ENCODE data around the gene DTX3.

DNA sequence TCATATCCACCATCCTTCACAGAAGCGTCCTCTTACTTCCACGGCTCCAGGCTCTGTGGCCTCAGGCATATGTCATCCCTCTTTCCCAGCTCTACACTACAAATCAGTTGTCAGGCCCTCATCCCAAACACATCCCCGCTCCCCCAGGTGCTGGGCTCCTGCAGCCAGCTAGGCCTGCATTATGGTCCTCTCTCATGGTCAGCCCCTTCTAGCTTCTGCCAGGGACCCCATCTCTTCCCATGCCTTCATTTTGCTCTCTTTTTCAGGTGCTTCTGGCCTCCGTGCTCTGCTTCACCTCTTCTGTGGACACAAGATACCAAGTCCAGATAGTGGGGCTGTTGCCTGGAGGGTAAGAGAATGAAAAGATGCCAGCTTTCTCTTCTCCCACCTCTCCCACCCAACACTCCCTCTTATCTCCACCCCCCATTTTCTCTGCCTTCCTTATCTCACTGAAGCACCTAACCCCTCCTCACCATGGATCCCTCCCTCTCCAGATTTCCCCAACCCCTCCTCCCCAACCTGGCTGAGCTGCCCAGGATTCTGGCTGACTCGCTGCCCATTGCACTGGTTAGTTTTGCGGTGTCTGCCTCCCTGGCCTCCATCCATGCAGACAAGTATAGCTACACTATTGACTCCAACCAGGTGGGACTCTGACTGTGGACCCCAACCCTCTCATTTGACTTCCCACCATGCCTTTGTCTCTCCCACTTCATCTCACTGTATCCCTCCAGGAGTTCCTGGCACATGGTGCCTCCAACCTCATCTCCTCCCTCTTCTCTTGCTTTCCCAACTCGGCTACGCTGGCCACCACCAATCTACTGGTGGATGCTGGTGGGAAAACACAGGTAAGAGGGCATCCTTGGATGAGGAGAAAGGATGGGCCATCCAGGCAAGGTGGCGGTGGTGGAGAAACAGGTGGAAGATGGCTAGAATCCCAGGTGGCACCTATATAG, 17.9 kb downstream of the DTX3 start:
- TF ChIP-seq, protein P1, sequence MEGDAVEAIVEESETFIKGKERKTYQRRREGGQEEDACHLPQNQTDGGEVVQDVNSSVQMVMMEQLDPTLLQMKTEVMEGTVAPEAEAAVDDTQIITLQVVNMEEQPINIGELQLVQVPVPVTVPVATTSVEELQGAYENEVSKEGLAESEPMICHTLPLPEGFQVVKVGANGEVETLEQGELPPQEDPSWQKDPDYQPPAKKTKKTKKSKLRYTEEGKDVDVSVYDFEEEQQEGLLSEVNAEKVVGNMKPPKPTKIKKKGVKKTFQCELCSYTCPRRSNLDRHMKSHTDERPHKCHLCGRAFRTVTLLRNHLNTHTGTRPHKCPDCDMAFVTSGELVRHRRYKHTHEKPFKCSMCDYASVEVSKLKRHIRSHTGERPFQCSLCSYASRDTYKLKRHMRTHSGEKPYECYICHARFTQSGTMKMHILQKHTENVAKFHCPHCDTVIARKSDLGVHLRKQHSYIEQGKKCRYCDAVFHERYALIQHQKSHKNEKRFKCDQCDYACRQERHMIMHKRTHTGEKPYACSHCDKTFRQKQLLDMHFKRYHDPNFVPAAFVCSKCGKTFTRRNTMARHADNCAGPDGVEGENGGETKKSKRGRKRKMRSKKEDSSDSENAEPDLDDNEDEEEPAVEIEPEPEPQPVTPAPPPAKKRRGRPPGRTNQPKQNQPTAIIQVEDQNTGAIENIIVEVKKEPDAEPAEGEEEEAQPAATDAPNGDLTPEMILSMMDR (IDR thresholded peaks at IDR 0.05), result no peak
- TF ChIP-seq POLR2A (IDR thresholded peaks at IDR 0.05), result no peak
- TF ChIP-seq POLR2AphosphoS5 (IDR thresholded peaks at IDR 0.05; ENCODE audit: insufficient read depth in 1 of 2, low read depth in 1 of 2), result no peak

Data from vagina (tissue), 2 donors.